HEK293 (cell line): ENCODE measurements around the gene MAZ.
"Not testable (repeated sequence)": the region's sequence is repeated elsewhere in the genome, so short reads cannot be mapped to it uniquely, and the experiment has no call there.

Experiments
- KLF8 ChIP-seq: fragments of 450-650 bp; formaldehyde crosslinking; IDR thresholded peaks from 2 replicates; pipeline ENCODE4 v1.5.1; 2016; ENCODE audit warnings: missing biosample characterization, missing genetic modification characterization
- MYNN ChIP-seq: fragments of 450-650 bp; formaldehyde crosslinking; IDR thresholded peaks from 2 replicates; pipeline ENCODE4 v1.5.1; 2016; ENCODE audit warnings: missing biosample characterization, missing genetic modification characterization, borderline replicate concordance
- REPIN1 ChIP-seq: fragments of 450-650 bp; formaldehyde crosslinking; IDR thresholded peaks from 2 replicates; pipeline ENCODE4 v1.5.1; 2017; ENCODE audit warnings: missing biosample characterization, missing genetic modification characterization, low read depth
- YY1 ChIP-seq: fragments of 450-650 bp; formaldehyde crosslinking; IDR thresholded peaks from 2 replicates; pipeline ENCODE4 v1.5.1; 2018; ENCODE audit warnings: missing biosample characterization, missing genetic modification characterization
- ZBTB1 ChIP-seq: fragments of 450-650 bp; formaldehyde crosslinking; IDR thresholded peaks from 2 replicates; pipeline ENCODE4 v1.5.1; 2016; ENCODE audit warnings: missing biosample characterization, missing genetic modification characterization
- ZBTB48 ChIP-seq: fragments of 450-650 bp; formaldehyde crosslinking; IDR thresholded peaks from 2 replicates; pipeline ENCODE4 v1.5.1; 2016; ENCODE audit warnings: missing biosample characterization, missing genetic modification characterization
- ZFP41 ChIP-seq: fragments of 450-650 bp; formaldehyde crosslinking; IDR thresholded peaks from 2 replicates; pipeline ENCODE4 v1.5.1; 2016; ENCODE audit warnings: missing biosample characterization, missing genetic modification characterization, borderline replicate concordance
- ZNF391 ChIP-seq: fragments of 450-650 bp; formaldehyde crosslinking; IDR thresholded peaks from 2 replicates; pipeline ENCODE4 v1.5.1; 2016; ENCODE audit warnings: low read depth, missing biosample characterization, missing genetic modification characterization, borderline replicate concordance
- ZNF785 ChIP-seq: fragments of 450-650 bp; formaldehyde crosslinking; IDR thresholded peaks from 2 replicates; pipeline ENCODE4 v1.5.1; 2016; ENCODE audit warnings: missing biosample characterization, missing genetic modification characterization
- ZSCAN30 ChIP-seq: fragments of 450-650 bp; IDR thresholded peaks from 2 replicates; pipeline ENCODE4 v1.5.1; 2018; ENCODE audit warnings: missing biosample characterization, mild to moderate bottlenecking, missing genetic modification characterization, moderate library complexity
- TF ChIP-seq, protein P1 (sequence below): fragments of 450-650 bp; formaldehyde crosslinking; IDR thresholded peaks from 2 replicates; pipeline ENCODE4 v1.5.1; 2016; ENCODE audit warnings: missing biosample characterization, missing genetic modification characterization
- TF ChIP-seq, protein P2 (sequence below): fragments of 450-650 bp; formaldehyde crosslinking; IDR thresholded peaks from 2 replicates; pipeline ENCODE4 v1.5.1; 2016; ENCODE audit warnings: missing biosample characterization, missing genetic modification characterization
- TF ChIP-seq, protein P3 (sequence below): fragments of 450-650 bp; IDR thresholded peaks from 2 replicates; pipeline ENCODE4 v1.5.1; 2018; ENCODE audit warnings: missing biosample characterization, mild to moderate bottlenecking, missing genetic modification characterization

DNA sequence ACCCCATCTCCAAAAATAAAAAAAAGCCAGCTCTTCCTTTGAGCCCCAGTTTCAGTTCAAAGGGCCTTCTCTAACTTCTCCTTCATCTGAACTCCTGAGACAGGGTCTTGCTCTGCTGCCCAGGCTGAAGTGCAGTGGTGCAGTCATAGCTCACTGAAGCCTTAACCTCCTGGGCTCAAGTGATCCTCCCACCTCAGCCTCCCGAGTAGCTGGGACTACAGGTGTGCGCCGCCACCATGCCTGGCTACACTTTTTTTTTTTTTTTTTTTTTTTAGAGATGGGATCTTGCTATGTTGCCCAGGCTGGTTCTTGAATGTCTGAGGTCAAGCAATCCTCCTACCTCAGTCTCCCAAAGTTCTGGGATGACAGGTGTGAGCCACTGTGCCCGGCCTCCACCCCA lies 26.9 kb downstream of the MAZ start:
- TF ChIP-seq ZNF785 (tag by site-specific recombination); ZBTB1 (tag by site-specific recombination); MYNN; ZFP41 (tag by site-specific recombination); ZSCAN30 (tag by site-specific recombination); REPIN1; ZBTB48; KLF8 (tag by site-specific recombination); YY1 (tag by site-specific recombination); ZNF391 (tag by site-specific recombination): not testable (repeated sequence)
- TF ChIP-seq, protein P1, sequence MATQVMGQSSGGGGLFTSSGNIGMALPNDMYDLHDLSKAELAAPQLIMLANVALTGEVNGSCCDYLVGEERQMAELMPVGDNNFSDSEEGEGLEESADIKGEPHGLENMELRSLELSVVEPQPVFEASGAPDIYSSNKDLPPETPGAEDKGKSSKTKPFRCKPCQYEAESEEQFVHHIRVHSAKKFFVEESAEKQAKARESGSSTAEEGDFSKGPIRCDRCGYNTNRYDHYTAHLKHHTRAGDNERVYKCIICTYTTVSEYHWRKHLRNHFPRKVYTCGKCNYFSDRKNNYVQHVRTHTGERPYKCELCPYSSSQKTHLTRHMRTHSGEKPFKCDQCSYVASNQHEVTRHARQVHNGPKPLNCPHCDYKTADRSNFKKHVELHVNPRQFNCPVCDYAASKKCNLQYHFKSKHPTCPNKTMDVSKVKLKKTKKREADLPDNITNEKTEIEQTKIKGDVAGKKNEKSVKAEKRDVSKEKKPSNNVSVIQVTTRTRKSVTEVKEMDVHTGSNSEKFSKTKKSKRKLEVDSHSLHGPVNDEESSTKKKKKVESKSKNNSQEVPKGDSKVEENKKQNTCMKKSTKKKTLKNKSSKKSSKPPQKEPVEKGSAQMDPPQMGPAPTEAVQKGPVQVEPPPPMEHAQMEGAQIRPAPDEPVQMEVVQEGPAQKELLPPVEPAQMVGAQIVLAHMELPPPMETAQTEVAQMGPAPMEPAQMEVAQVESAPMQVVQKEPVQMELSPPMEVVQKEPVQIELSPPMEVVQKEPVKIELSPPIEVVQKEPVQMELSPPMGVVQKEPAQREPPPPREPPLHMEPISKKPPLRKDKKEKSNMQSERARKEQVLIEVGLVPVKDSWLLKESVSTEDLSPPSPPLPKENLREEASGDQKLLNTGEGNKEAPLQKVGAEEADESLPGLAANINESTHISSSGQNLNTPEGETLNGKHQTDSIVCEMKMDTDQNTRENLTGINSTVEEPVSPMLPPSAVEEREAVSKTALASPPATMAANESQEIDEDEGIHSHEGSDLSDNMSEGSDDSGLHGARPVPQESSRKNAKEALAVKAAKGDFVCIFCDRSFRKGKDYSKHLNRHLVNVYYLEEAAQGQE (tag by site-specific recombination), result not testable (repeated sequence)
- TF ChIP-seq, protein P2, sequence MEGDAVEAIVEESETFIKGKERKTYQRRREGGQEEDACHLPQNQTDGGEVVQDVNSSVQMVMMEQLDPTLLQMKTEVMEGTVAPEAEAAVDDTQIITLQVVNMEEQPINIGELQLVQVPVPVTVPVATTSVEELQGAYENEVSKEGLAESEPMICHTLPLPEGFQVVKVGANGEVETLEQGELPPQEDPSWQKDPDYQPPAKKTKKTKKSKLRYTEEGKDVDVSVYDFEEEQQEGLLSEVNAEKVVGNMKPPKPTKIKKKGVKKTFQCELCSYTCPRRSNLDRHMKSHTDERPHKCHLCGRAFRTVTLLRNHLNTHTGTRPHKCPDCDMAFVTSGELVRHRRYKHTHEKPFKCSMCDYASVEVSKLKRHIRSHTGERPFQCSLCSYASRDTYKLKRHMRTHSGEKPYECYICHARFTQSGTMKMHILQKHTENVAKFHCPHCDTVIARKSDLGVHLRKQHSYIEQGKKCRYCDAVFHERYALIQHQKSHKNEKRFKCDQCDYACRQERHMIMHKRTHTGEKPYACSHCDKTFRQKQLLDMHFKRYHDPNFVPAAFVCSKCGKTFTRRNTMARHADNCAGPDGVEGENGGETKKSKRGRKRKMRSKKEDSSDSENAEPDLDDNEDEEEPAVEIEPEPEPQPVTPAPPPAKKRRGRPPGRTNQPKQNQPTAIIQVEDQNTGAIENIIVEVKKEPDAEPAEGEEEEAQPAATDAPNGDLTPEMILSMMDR (tag by site-specific recombination), result not testable (repeated sequence)
- TF ChIP-seq, protein P3, sequence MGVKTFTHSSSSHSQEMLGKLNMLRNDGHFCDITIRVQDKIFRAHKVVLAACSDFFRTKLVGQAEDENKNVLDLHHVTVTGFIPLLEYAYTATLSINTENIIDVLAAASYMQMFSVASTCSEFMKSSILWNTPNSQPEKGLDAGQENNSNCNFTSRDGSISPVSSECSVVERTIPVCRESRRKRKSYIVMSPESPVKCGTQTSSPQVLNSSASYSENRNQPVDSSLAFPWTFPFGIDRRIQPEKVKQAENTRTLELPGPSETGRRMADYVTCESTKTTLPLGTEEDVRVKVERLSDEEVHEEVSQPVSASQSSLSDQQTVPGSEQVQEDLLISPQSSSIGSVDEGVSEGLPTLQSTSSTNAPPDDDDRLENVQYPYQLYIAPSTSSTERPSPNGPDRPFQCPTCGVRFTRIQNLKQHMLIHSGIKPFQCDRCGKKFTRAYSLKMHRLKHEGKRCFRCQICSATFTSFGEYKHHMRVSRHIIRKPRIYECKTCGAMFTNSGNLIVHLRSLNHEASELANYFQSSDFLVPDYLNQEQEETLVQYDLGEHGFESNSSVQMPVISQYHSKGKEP (tag by site-specific recombination), result not testable (repeated sequence)
